OCI-LY7 (cell line): Measurements from ENCODE around the gene SLFN5.

Experiments
- CTCF ChIP-seq: fragments of 200-600 bp; sonication (generic); conservative IDR thresholded peaks from 2 replicates; pipeline ENCODE4 v1.5.1; 2014; ENCODE audit warnings: mild to moderate bottlenecking, antibody characterized with exemption, low read length, moderate library complexity, mixed read lengths
- EZH2phosphoT487 ChIP-seq: fragments of 200-600 bp; sonication (generic); IDR thresholded peaks from 2 replicates; pipeline ENCODE4 v1.6.1; 2018; ENCODE audit warnings: low read depth, borderline replicate concordance, mild to moderate bottlenecking, mixed run types, antibody characterized with exemption, low read length, moderate library complexity, mixed read lengths

- no peak for TF ChIP-seq EZH2phosphoT487
- no peak for TF ChIP-seq CTCF
Measured at GRCh38 chr17:35235917-35236316, 7.0 kb upstream of the SLFN5 start.
